Right renal cortex interstitium (tissue), 3 donors: ENCODE measurements around the gene USP6NL. TPM values are rescaled to one million over a fixed set of nuclear protein-coding genes. Genes with fewer than 3 reads are reported as not detected.
"Not testable (repeated sequence)": the region's sequence is repeated elsewhere in the genome, so short reads cannot be mapped to it uniquely, and the experiment has no call there.

Source experiments
- DNase-seq, 3 donors: peaks; one replicate each; pipeline ENCODE4 v3.0.0-alpha.2; 2013; ENCODE audit warnings: low read depth in 3 of 3, low spot score in 2 of 3
- polyA plus RNA-seq, 3 donors: library from polyadenylated mRNA; unstranded; fragments of 120-200 nt; gene quantifications; one replicate each; pipeline ENCODE4 v1.2.1, GENCODE V29; 2013; ENCODE audit not compliant: insufficient read length in 3 of 3

USP6NL gene
- polyA plus RNA-seq, 3 donors: 28.9 to 32.6 (median 29.3) TPM

- DNase-seq: no peak
Observed at GRCh38 chr10:11448545-11449244, 162.8 kb downstream of the USP6NL start.

DNA sequence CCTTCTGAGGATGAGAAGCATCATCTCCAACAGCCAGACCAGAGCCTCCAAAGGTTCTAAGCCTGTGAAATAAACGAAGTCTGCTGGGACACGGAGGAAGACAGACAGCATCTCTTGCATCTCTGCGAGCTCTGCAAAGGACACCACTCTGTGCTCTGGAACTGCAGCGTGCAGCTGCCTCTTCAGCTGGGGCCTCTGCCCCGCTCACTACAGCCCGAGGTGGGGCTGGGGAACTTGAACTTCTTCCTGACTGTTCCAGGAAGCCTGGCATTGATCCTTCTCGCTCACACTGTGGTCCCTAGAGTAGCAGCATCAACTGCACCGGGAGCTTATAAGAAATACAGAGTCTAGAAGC is 163.3 kb downstream of the USP6NL start:
- no peak for DNase-seq

DNA sequence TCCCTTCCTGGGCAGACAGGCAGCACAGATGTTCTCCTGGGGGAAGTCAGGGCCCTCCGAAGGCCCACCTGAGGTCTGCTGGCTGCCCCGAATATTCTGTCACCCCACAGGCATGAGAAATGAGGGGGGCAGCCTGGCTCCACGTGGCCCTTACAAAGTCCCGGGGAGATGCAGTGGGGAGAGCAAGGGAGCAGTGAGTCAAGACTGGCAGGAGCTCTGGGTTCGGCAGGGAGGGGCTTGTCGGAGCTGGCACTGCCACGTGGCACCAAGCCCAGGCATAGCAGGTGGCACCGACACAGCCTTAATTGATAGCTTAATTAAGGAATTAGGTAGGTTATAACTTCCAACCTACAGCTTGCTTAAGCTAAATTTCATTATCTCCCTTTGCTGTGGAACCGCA is 163.9 kb downstream of the USP6NL start:
- no peak for DNase-seq

- no peak for DNase-seq
Observed at GRCh38 chr10:11446864-11447263, 164.6 kb downstream of the USP6NL start.

DNA sequence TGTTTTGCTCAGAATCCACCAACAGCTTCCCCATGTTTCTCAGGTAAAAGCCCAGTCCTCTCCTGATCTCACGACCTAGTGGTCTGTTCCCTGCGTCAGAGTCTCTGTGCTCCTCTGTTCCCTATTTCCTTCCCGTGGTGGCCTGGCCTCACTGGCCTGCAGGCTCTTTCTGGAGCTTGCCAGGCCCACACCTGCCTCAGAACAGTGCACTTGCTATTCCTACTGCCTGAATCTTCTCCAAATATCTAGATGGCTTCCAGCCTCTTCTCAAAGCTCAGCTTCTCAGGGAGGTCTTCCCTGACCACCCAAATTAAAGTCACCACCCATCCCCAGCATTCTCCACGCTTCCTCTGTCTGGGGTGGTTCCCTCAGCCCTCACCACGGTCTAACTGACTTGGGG is 165.3 kb downstream of the USP6NL start:
- DNase-seq: no peak

DNA sequence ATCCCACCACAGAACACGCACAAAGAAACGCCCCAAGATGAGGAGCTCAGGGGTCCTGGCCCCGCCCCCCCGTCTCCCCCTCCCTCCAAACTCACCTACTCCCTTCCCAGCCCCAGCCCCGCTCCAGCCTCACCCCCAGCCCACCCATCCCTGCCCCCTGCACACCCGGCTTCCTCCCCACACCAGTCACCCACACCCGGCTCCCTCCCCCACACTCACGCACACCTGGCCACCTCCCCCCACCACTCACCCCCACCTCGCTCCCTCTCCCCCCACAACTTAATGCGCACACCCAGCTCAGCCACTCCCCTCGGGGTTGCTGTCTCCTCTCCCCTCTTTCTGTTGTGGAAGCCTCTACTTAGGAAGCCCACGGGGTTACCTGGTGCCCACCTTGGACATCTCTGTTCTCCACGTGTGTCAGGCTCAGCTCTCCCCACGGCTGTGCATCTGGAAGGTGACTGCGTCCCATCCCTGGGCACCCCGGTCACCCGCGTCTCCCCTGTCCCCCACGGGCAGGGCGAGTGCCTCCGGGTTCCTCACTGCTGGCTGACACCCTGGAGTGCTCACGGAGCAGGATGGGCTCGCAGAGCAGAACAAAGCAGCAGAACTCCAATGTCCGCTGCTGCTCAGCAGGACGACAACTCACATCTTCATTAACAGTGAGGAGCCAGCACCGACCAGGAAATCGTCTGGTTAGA is 166.8 kb downstream of the USP6NL start:
- no peak for DNase-seq

GRCh38 chr10:11444155-11444530 is 167.3 kb downstream of the USP6NL start:
- no peak for DNase-seq

DNA sequence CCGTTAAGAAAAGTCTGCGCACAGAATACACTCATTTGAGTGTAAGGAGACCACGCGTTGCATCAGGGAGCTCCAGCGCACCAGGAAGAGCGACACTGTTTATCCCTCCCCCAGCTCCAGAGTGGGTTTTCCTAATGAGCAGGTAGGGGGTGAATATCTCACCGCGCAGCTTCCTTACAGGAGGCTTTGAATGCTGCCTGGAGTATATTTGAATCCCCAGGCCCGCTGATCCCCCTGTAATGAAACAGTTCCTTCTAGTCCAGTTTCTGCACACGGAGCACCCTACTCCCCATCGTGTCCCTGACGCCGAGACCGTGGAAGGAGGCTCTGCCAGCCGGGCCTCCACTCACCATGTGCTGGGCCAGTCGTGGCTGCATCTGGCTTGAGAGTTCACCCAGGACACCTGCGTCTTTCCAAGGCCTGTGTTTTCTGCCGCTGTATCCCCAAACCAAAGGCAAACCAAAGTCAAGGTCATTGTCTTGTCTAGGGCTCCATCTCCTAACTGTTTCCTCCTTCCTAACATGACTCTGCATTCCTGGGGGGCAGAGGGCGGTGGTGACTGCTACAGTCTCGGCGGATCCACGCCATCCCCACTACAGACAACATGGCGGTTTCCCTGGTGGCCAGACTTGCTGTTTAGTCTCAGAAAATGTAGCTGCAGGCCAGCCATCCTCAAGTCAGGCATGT is 167.8 kb downstream of the USP6NL start:
- DNase-seq: no peak

- DNase-seq: no peak
Observed at GRCh38 chr10:11442001-11442773, 169.3 kb downstream of the USP6NL start.

DNA sequence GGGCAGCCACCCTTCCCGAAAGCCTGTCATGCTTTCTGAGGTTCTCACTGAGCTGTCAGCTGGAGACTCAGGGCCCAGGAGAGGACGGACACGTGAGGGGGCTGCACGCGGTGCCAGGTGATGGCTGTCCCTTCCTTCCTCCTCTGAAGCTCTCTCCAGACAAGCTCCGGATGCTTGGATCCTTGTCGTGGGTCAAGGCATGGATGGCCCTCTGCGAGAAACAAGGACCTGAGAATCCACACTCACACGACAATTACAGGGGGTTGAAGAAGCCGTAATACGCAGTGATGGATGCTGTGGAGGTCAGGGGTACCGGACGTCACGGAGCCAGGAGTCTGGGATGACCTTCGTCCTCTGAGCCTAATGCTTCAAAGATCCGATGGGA is 170.3 kb downstream of the USP6NL start:
- no peak for DNase-seq

- no peak for DNase-seq
Observed at GRCh38 chr10:11440250-11441150, 170.9 kb downstream of the USP6NL start.

DNA sequence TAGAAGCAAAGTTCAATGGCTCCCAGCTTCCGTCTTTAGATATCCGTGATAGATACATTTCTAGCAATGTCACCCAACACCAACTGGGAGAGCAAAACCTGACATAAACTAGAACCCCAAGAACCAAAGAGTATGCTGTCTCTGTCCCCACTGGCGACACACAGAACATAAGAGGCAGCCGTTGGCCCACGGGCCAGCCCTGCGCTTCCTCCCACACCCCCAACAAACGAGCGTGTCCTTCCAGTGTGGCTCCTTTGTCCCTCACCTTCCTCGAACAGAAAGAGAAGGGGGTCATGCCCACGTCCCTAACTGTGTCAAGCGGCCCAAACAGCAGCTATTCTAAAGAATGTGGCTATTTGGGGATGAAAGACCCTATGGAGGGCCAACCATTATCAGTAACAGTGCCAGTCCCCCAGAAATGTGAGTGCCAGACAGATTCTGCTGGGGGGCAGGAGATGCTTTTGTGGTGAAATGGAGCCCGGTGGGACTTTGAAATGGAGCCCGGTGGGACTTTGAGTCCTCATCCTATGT is 171.9 kb downstream of the USP6NL start:
- no peak for DNase-seq

- DNase-seq: peak in 2 of 3 donors; percentile 23 to 44
Observed at GRCh38 chr10:11437391-11438142, 173.9 kb downstream of the USP6NL start.

DNA sequence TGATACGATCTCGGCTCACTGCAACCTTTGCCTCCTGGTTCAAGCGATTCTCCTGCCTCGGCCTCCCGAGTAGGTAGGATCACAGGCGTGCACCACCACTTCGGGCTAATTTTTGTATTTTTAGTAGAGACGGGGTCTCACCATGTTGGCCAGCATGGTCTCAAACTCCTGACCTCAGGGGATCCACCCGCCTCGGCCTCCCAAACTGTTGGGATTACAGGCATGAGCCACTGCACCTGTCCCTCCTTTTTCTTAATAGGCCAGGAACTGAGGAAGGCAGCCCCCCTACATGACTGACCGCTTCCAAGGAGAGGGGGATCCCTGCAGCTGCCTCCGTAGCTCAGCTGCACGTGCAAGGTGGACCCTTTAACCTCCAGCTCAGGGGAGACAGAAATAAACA is 175.0 kb downstream of the USP6NL start:
- DNase-seq: not testable (repeated sequence)

DNA sequence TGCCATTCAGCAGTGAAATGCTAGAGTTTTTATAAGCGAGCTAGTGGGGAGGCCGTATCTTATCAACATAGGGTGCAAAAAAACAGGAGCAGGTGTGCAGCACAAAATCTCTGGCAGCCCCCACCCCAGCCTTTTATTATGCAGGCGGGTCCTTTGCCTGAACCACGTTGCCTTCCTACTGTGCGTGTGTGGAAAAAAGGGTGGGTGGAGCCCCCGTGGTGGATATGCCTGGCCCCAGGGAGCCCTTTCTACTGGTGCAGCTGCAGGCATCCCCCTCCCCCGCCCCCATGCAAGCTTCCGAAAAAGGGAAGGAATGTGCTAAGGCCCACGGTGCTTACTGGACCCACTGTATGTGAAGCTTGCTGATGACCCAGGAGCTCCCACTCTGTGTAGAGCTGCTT is 175.9 kb downstream of the USP6NL start:
- DNase-seq: no peak

GRCh38 chr10:11434324-11434723 is 177.1 kb downstream of the USP6NL start:
- DNase-seq: no peak

- DNase-seq: no peak
Observed at GRCh38 chr10:11433657-11434056, 177.8 kb downstream of the USP6NL start.

GRCh38 chr10:11431216-11431555 is 180.3 kb downstream of the USP6NL start:
- no peak for DNase-seq
